SH-SY5Y (cell line): ENCODE results near the gene AIFM3.

Experiments used
- GATA2 ChIP-seq: IDR thresholded peaks from 2 replicates; pipeline ENCODE4 v1.6.1; 2011; ENCODE audit warnings: mild to moderate bottlenecking, low read depth, low read length
- GATA3 ChIP-seq: IDR thresholded peaks from 2 replicates; pipeline ENCODE4 v1.6.1; 2011; ENCODE audit warnings: low read depth, mild to moderate bottlenecking, low read length, moderate library complexity

Gene AIFM3

DNA sequence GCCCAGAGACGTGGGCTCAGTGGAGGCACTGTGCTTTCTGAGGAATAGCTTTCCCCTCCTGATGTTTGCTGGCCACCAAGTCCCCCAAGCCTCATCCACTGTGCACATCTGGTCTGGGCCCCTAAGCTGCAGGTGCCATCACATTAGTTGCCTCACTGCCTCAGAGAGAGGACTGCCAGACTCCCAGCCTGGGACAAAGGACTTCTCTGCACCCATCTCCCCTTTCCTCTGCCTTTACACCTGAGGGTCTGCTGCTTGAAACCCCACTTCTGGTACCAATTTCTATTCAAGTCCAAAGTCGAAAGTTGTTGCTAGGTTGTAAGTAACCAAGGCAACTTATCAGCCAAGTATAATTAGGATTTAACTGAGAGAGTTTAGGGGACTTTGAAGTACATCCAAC lies 11.4 kb downstream of the AIFM3 start:
- no peak for TF ChIP-seq GATA2
- TF ChIP-seq GATA3, result no peak

DNA sequence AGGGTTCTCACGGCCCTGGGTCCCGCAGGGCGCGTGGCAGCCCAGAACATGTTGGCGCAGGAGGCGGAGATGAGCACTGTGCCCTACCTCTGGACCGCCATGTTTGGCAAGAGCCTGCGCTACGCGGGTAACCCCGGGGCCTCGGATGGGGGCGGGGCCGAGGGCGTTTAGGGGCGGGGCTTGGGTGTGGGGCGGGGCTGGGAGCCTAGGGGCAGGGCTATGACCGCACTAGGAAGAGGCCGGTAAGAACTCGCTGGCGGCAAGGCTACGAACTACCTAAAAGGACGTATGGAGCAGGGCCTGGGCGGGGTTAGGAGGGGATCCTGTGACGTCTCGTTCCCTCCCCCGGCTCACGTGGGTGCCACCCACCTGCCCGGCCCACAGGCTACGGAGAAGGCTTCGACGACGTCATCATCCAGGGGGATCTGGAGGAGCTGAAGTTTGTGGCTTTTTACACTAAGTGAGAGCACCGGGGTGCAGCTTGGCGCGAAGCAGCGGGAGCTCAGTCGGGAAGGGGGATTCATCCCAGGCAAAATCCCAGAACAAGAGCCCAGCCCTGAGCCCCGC lies 12.3 kb downstream of the AIFM3 start:
- TF ChIP-seq GATA3 (no peak), GATA2 (no peak)

DNA sequence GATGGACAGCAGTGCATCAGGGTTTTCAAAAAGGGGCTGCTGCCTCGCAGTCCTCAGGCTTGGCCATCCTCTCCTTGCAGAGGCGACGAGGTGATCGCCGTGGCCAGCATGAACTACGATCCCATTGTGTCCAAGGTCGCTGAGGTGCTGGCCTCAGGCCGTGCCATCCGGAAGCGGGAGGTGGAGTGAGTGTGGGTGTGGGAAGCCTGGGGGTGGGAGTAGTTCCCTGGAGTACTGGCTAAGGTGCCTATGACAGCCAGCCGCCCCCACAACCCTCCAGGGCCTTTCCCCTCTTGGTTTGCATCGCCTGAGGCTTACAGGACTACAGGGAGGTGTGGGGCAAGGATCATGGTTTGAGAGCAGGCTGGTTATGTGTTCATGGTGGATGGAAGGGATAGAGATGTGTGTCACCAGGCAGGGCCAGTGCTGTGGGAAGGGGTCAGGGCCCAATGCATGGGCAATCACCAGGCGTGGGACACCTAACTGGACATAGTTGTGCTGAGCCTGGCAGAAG lies 12.9 kb downstream of the AIFM3 start:
- TF ChIP-seq GATA2 (no peak), GATA3 (no peak)

DNA sequence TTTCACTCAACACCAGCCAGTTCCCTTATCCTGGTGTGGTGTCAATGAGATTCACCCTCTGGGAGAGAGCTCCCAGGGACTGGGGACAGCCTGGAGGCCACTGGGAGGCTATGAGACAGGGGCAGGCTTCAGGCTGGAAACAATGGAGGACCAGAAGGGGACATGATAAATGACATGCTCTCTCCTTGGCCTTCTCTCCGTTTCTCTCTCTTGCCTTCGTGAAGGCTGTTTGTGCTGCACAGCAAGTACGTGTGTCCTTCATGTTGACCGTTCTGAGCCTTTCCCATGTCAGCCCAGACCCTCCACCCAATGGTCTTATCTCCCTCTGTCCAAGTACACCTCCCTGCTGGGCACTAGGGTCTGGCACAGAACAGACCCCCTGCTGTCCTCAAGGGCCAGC lies 13.5 kb downstream of the AIFM3 start:
- TF ChIP-seq GATA2, result no peak
- TF ChIP-seq GATA3, result no peak

DNA sequence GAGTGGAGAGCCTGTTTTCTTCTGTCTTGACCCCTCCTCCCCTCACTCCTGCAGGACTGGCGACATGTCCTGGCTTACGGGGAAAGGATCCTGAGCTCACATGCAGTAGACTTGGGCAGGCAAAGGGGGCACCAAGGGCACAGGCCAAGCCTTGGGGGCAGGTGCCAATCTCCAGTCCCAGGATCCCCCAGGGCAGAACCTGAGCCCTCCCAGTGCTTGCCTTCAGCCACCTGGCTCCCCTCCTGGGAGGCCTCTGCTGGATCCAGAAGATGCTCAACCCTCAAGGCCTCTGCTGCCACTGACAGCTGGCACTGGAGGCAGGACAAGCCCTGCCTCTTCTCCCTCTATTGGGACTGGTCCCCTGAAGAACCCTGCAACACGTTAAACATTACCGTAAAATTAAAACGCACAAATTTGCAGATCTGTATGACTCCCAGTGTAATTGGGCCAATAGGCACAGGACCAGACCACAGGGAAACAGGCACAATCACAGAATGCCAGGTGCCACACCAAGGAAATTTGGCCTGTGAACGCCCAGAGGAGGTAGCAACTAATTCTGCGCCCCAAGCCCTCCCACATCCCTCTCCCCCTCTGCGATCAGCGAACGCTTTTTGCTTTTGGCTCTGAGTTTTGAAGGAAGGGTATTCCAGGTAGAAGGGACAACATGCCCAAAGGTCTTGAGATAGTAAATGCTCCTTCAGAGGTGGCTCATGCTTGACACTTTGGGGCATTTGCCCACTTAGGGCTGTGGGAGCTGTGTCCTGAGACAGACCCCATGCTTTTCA lies 14.1 kb downstream of the AIFM3 start:
- TF ChIP-seq GATA3 (no peak), GATA2 (no peak)

DNA sequence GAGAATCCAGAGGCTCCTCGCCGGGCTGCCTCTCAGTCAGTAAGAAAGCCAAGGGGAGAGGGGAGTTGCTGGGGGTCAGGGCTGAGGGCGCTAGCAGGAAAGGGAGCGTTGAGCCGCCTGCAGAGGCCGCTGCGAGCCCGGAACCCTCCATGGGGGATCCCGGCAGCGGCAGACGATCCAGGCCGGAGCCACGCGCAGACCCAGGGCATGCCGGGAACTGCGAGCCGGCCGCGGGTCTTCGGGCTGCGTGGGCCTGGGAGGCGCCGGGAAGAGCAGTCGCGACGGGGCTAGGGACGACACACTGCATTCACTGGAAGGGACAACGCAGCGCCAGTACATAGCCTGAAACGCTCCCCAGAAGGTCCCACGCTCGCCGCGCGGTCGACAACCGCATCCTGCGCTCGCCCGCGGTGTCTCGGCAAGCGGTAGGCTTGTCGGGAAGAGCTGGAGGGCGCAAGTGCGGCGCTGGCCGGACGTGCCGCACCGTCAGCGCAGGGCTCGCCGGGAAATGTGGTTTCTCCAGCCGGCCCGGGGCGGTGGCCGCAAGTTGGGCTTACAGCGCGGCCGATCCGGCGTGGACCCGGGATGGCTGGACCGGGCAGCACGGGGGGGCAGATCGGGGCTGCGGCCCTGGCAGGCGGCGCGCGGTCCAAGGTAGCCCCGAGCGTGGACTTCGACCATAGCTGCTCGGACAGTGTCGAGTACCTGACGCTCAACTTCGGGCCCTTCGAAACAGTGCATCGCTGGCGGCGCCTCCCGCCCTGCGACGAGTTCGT lies 14.9 kb downstream of the AIFM3 start, which contains the start of gene LZTR1:
Gene LZTR1, plus strand, starts transcription at position 511 of the 776 bp plus-strand sequence. Its CDS starts 75 bp downstream, at position 586.
- TF ChIP-seq GATA2, result no peak
- TF ChIP-seq GATA3, result no peak

DNA sequence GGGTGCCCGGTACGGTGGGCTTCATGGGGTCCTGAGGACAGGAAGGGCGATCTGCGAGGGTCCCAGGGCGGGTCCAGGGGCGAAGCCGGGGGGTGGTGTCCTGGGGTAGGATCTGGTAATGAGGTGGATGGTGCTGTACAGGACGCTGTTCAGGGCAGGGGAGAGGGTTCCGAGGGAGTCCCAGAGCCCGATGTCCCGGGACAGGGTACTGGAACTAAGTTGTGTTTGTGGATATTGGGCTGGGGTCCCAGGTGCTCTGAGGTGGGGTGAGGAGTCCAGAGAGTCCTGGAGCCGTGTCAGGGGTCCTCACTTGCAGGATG lies 15.5 kb downstream of the AIFM3 start:
- no peak for TF ChIP-seq GATA3
- TF ChIP-seq GATA2, result no peak

DNA sequence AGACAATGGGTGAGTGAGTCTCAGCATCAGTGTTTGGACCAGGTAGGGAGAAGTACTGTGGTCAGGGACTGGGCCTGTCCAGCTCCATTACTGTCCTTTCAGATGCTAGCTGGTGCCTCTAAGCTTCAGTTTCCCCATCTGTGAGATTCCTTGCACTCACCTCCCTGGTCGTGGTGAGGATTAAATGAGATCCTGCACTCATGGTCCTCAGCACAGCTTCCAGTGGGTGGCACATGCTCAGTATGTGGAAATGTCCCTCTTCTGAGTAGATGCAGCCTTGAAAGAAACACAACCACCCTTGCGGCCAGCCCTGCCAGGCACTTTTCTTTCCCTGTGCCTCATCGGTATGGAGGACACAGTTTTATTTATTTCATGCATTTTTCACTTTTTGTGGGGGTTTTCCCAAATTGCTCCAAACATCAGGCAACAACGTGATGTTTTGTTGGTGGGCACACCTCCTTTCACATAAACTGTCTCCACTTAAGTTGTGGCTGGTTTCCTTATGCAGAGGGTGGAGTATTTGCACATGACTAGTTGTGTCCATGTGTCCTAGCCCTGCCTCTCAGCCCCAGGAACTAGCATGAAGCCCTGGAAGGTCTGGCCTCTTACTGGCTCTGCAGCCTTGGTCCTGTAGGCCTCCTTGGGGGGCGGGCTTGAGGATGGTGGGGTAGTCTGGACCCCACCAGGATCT lies 16.2 kb downstream of the AIFM3 start:
- TF ChIP-seq GATA3, result no peak
- no peak for TF ChIP-seq GATA2

DNA sequence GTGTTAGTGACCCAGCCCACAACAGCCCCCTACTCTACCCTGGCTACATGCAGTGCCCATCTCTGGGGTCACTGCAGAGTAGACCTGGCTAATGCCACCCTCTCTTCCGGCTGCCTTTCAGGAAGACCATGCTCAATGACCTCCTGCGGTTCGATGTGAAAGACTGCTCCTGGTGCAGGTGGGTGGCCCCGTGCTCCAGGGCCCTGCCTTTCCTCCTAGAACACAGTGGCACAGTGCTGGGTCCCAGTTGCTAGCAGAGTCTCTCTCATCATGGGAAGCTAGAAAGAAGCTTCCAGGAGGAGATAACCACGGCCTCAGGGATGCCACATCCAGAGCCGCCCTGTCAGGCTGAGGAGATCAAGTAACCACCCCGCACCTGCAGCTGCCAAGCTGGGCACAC lies 18.7 kb downstream of the AIFM3 start:
- TF ChIP-seq GATA3 (no peak), GATA2 (no peak)

DNA sequence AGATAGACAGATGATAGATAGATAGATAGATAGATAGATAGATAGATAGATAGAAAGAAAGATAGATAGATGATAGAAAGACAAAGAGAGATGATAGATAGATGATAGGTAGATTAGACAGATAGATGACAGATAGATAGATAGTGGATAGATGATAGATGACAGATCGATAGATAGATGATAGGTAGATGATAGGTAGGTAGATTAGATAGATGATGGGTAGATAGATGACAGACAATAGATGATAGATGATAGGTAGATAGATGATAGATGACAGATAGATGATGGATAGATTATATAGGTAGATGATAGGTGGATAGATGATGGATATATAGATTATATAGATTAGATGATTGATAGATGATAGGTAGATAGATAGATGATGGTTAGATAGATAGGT lies 19.3 kb downstream of the AIFM3 start:
- no peak for TF ChIP-seq GATA2
- TF ChIP-seq GATA3, result no peak

DNA sequence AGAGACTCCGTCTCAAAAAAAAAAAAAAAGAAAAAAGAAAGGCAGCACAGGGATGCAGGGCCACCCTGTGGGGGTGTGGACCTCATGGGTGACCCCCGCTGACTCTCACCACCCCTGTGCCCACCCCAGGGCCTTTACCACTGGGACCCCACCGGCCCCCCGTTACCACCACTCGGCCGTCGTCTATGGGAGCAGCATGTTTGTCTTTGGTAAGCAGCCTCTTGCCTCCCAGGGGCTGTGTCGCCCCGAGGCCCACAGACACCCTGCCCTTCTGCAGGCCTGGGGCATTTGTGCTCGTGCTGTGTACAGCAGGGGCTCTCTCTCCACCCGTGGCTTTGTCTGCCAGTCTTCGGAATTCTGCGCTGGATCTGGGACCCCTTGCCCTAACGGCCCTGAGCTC lies 20.3 kb downstream of the AIFM3 start:
- TF ChIP-seq GATA2 (no peak), GATA3 (no peak)

DNA sequence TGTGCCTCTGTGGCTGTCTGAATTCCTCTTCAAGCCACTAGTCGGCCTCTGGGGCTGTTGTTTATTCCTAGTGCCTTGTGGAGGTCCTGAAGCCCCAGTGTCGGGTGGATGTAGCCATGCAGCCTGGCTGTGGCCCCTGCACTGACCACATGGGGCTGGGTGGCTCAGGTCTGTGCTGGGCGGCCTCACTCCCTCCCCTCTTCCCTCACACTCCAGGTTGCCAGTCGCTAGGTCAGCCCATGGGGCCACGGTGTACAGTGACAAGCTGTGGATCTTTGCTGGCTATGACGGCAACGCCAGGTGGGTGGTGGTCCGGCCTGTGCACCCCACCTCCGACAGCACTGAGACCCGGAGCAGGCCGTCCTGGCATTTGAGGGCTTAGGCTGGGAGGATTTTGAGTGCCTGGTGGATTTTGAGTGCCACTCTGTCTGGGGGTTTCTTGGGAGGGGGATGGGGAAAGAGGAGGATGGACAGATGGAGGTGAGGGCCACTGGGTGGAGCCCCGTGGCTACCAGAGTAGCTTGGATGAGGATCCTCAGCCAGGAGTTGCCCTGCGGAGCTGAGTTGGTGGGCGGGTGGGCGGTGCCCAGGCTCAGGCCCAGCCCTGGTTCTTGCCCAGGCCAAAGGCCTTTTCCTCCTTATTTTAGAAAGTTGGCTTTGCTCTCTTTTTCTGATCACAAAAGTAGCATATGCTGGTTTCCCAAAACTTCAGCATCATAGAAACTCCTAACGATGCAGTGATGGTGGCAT lies 21.7 kb downstream of the AIFM3 start:
- TF ChIP-seq GATA3 (no peak), GATA2 (no peak)

DNA sequence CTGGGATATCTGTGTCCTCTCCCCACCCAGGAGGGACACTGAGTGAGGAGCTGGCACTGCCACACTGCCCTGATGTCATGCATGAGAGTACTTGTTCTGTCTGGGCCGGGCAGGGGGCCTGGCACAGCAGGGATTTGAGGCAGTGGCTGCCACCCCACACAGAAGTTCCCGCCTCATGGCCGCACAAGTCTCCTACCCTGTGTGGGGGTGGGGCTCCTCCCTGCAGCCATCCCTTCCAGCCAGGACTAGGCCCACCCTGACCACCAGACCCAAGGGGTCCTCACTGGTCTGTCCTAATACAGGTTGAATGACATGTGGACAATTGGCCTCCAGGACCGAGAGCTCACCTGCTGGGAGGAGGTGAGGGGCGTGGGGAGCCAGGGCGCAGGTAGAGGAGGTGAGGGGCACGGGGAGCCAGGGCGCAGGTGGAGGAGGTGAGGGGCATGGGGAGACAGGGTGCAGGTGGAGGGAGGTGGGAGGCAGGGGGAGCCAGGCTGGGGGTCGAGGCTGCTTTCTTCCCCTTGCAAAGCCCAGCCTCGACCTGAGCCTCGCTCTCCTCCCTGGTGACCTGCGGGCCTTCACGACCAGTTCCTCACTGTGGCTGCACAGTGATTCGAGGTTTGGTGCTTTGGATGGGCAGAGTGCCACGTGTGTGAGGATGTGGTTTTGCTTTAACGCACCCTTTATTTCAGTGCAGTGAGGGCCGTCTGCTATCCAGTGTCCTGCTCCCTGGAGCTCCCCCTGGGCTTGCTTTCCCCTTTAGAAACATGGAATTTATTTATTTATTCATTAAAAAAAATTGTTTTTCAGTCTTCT lies 22.5 kb downstream of the AIFM3 start:
- TF ChIP-seq GATA3 (no peak), GATA2 (no peak)
